ENCODE measurements around the gene CCDC183.
"Not testable (repeated sequence)": the region's sequence is repeated elsewhere in the genome, so short reads cannot be mapped to it uniquely, and the experiment has no call there.

The CCDC183 gene

DNA sequence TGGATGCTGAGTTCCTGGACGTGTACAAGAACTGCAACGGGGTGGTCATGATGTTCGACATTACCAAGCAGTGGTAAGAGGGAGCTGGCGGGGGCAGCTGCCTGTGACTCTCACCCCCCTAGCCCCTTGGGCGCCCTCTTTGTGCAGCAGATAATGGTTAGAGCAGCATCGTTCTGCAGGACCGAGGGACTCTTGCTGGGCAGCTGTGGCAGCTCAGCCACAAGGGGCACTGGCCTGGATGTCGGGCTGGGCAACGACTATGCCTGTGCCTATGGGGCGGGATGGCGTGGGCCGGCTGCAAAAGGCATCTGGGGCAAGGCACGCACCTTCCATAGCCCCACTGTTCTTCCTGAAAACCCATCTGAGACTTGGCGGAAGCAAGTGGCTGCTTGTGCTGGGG lies 33.3 kb downstream of the CCDC183 start:
- Histone ChIP-seq H3K36me3 (peaks cover 79% of the 10 kb centered on the region), H3K27me3 (no peaks in the 10 kb centered on the region), H3K4me1 (ENCODE audit: control insufficient read depth in 1 of 2, insufficient read depth in 1 of 2, low read depth in 1 of 2, low read length in 1 of 2) (peaks cover 19 to 25% of the 10 kb centered on the region in 2 experiments), H3K4me3 (ENCODE audit: low read depth in 1 of 2, low read length in 1 of 2) (no peak overlapping the region), H3K9me3 (no peaks in the 10 kb centered on the region), H3K27ac (no peak overlapping the region)
- TF ChIP-seq, protein P1, sequence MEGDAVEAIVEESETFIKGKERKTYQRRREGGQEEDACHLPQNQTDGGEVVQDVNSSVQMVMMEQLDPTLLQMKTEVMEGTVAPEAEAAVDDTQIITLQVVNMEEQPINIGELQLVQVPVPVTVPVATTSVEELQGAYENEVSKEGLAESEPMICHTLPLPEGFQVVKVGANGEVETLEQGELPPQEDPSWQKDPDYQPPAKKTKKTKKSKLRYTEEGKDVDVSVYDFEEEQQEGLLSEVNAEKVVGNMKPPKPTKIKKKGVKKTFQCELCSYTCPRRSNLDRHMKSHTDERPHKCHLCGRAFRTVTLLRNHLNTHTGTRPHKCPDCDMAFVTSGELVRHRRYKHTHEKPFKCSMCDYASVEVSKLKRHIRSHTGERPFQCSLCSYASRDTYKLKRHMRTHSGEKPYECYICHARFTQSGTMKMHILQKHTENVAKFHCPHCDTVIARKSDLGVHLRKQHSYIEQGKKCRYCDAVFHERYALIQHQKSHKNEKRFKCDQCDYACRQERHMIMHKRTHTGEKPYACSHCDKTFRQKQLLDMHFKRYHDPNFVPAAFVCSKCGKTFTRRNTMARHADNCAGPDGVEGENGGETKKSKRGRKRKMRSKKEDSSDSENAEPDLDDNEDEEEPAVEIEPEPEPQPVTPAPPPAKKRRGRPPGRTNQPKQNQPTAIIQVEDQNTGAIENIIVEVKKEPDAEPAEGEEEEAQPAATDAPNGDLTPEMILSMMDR (IDR thresholded peaks at IDR 0.05) = no peak

DNA sequence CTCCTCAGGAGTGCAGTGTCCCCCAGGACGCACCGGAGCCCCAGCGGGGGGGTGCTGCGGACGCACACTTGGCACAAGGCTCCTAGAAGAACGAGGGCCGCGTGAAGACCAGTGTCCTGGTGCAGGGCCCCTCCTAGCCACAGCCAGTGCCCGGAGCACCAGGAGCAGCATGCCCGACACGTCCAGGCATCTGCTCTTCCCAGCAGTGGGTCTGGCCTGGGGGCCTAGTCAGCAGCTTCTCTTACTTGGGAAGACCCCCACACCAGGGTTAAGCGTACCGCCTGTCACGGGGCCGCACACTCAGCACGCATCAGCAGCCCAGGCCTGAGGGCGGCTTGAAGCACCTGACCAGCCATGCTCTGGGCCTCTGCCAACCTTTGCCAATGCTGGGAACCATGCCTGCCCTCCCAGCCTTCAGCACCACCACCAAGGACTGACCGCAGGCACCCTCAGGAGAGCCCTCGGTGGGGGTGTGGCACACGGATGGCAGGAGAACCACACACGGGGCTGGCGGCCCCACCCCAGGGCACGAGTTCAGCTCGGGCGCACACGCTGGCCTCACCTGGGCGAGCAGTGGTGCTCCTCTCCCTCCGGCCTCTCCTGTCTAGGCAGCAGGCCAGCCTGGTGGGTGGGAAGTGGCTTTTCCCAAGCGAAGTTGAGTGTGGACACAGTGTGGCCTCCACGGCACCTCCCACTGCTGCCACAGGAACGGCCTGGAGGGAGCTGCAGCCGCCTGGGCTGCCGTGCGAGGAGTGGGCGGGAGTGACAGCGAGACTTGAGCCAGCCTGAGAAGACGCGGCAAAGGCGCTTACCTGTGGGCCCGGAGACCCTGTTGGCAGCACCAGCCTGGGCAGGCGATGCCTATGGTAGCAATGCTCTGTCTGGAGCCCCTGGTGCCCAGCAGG lies 34.1 kb downstream of the CCDC183 start:
- Histone ChIP-seq H3K36me3 (peaks cover 75% of the 10 kb centered on the region), H3K4me3 (ENCODE audit: low read depth in 1 of 2, low read length in 1 of 2) (no peak overlapping the region), H3K27ac (peak overlapping the region; percentile 55)

DNA sequence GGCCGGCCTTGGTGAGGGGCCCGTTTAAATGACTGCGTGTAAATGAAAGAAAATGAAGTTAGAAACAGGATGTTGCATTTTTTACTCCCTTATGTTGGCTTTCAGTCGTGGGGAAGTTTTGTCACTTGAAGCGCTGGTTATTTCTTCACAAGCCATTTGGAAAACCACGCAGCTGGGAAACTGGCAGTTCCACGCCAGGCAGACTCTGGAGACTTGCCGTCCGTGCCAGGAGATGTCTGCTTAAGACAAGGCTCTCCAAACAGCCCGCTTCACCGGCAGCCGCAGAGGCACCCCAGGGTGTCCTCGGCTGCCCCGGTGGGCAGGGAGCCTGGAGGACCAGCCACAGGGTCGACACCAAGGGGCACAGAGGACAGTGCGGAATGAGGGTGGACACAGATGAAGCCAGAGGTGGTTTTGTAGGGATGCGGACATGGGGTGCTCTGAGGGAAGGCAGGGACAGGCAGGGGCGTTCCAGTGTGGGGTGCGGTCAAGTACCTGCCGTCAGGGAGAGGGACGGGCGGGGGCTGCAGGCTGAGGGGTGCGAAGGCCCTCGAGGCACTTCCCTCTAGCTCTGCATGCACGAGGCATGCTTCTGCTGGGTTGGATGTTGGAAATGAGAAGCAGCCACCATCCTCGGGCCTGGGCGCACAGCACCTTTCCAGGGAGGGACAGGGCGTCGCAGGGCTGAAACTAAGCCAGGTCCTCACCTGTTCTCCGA lies 35.0 kb downstream of the CCDC183 start:
- no peak overlapping the region for H3K4me3 ChIP-seq (ENCODE audit: low read depth in 1 of 2, low read length in 1 of 2)
- TF ChIP-seq, protein P1 (IDR thresholded peaks at IDR 0.05) = no peak
- H3K4me1 ChIP-seq (ENCODE audit: control insufficient read depth in 1 of 2, insufficient read depth in 1 of 2, low read depth in 1 of 2, low read length in 1 of 2) = peaks cover 19 to 25% of the 10 kb centered on the region in 2 experiments
- H3K27me3 ChIP-seq = no peaks in the 10 kb centered on the region
- no peaks in the 10 kb centered on the region for H3K9me3 ChIP-seq
- H3K27ac ChIP-seq = peak overlapping the region; percentile 55
- H3K36me3 ChIP-seq = peaks cover 75% of the 10 kb centered on the region

More for the DNA sequence above, 34.1 kb downstream of the CCDC183 start:
- H3K27me3 ChIP-seq = no peaks in the 10 kb centered on the region
- peaks cover 19 to 25% of the 10 kb centered on the region in 2 experiments for H3K4me1 ChIP-seq (ENCODE audit: control insufficient read depth in 1 of 2, insufficient read depth in 1 of 2, low read depth in 1 of 2, low read length in 1 of 2)
- TF ChIP-seq, protein P1 (IDR thresholded peaks at IDR 0.05) = no peak
- no peaks in the 10 kb centered on the region for H3K9me3 ChIP-seq

DNA sequence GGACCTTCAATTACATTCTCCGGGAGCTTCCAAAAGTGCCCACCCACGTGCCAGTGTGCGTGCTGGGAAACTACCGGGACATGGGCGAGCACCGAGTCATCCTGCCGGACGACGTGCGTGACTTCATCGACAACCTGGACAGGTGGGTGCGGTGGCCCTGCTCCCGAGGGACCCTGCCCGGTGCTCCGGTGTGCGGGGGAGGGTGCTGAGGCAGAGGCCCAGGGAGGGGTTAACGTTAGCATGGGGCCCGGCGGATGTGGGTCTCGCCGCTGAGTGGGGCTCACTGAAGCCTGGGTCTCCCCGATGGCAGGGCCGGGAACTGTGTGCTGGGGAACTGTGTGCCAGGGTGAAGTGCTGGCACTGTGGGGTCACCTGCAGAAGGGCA lies 35.6 kb downstream of the CCDC183 start:
- Histone ChIP-seq H3K9me3 (no peaks in the 10 kb centered on the region), H3K27ac (no peak overlapping the region), H3K36me3 (peaks cover 75% of the 10 kb centered on the region), H3K4me3 (ENCODE audit: low read depth in 1 of 2, low read length in 1 of 2) (no peak overlapping the region), H3K27me3 (no peaks in the 10 kb centered on the region), H3K4me1 (ENCODE audit: control insufficient read depth in 1 of 2, insufficient read depth in 1 of 2, low read depth in 1 of 2, low read length in 1 of 2) (peaks cover 19 to 25% of the 10 kb centered on the region in 2 experiments)
- TF ChIP-seq, protein P1 (IDR thresholded peaks at IDR 0.05) = no peak

DNA sequence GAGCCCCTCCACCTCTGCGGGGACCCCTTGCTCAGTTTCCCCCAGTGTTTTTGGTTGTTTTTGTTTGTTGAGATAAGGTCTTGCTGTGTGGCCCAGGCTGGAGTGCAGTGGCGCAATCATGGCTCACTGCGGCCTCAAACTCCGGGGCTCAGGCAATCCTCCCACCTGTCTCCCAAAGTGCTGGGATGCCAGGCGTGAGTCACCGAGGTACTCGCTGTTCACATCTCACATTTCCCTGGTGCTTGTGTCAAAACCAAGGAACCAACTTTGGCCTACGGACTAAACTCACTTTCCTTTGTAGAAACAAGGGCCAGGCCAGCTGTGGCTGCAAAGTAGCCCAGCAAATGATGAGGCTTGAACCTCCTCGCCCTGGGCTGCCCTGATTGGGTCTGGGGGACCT lies 36.4 kb downstream of the CCDC183 start:
- no peak overlapping the region for H3K27ac ChIP-seq
- no peaks in the 10 kb centered on the region for H3K9me3 ChIP-seq
- H3K36me3 ChIP-seq = peaks cover 75% of the 10 kb centered on the region
- H3K27me3 ChIP-seq = no peaks in the 10 kb centered on the region
- TF ChIP-seq, protein P1 (IDR thresholded peaks at IDR 0.05) = no peak
- peaks cover 19 to 25% of the 10 kb centered on the region in 2 experiments for H3K4me1 ChIP-seq (ENCODE audit: control insufficient read depth in 1 of 2, insufficient read depth in 1 of 2, low read depth in 1 of 2, low read length in 1 of 2)
- H3K4me3 ChIP-seq (ENCODE audit: low read depth in 1 of 2, low read length in 1 of 2) = no peak overlapping the region

DNA sequence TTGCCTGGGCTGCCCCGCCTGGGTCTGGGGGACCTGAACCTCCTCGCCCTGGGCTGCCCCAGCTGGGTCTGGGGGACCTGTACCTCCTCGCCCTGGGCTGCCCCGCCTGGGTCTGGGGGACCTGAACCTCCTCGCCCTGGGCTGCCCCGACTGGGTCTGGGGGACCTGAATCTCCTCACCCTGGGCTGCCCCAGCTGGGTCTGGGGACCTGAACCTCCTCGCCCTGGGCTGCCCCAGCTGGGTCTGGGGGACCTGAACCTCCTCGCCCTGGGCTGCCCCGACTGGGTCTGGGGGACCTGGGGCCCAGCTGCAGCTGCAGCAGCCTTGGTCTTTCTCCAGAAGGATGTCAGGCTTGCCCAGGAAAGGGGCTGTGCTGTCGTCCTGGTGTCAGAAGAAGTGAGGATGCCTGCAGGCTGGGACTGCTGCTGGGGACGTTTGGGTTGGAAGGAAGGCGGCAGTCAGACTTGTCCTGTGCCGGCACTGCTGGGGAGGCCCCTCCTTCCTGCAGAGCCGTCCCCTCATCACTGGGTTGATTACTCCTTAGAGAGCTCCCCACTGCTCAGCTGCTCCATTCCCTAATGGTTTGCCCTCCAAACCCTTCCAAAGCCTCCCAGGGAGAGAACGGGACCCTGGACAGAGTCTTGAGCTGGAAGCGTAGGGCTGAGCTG lies 37.4 kb downstream of the CCDC183 start:
- not testable (repeated sequence) for H3K4me3 ChIP-seq (ENCODE audit: low read depth in 1 of 2, low read length in 1 of 2); H3K27me3 ChIP-seq; H3K27ac ChIP-seq; H3K9me3 ChIP-seq
- Histone ChIP-seq H3K36me3 (peaks cover 75% of the 10 kb centered on the region), H3K4me1 (ENCODE audit: control insufficient read depth in 1 of 2, insufficient read depth in 1 of 2, low read depth in 1 of 2, low read length in 1 of 2) (peaks cover 19 to 25% of the 10 kb centered on the region in 2 experiments)
